Keratinocyte (primary cell): ENCODE data around the gene TECRL. TPM values are rescaled to one million over a fixed set of nuclear protein-coding genes. Genes with fewer than 3 reads are reported as not detected.

Experiments used
- DNase-seq: peaks from one replicate; pipeline ENCODE4 v3.0.0-alpha.2; 2011; ENCODE audit warnings: low read depth, missing footprints, low spot score
- FAIRE-seq: peaks from 2 replicates; lab custom pipeline; 2011; peaks lifted over from hg19 to GRCh38; lab: Jason Lieb, UNC
- H2AFZ ChIP-seq: 2 replicates; pipeline ENCODE4 v1.6.0; 2012; ENCODE audit warnings: low read length, control low read depth, inconsistent platforms; ENCODE audit not compliant: control insufficient read depth
- H3K27ac ChIP-seq: 2 replicates; pipeline ENCODE4 v1.5.1; 2011; ENCODE audit warnings: low read length; ENCODE audit not compliant: control insufficient read depth, insufficient read depth
- H3K27me3 ChIP-seq: 3 replicates; pipeline ENCODE4 v1.6.0; 2011; ENCODE audit warnings: low read length; ENCODE audit not compliant: control insufficient read depth, insufficient read depth; ENCODE audit errors: extremely low read depth
- H3K36me3 ChIP-seq, 2 experiments: 2 replicates in 1 of 2; 3 replicates in 1 of 2; pipeline ENCODE4 v1.5.1; 2011; ENCODE audit warnings: low read length in 2 of 2, mild to moderate bottlenecking in 1 of 2; ENCODE audit not compliant: control insufficient read depth in 2 of 2, insufficient read depth in 2 of 2; ENCODE audit errors: extremely low read depth in 1 of 2
- H3K4me1 ChIP-seq: 3 replicates; pipeline ENCODE4 v1.5.1; 2011; ENCODE audit warnings: low read length; ENCODE audit not compliant: control insufficient read depth, insufficient read depth; ENCODE audit errors: extremely low read depth
- H3K4me2 ChIP-seq: 3 replicates; pipeline ENCODE4 v1.6.0; 2011; ENCODE audit warnings: low read depth, low read length; ENCODE audit not compliant: control insufficient read depth, insufficient read depth; ENCODE audit errors: extremely low read depth
- H3K4me3 ChIP-seq, 3 experiments: fragments of 200-600 bp in 1 of 3; sonication (generic) in 1 of 3; 2 replicates in 2 of 3; 3 replicates in 1 of 3; pipeline ENCODE4 v1.5.1; 2011 to 2016; ENCODE audit warnings: low read length in 3 of 3, mild to moderate bottlenecking in 3 of 3, control low read depth in 2 of 3, inconsistent platforms in 1 of 3, low read depth in 1 of 3, mixed read lengths in 1 of 3, mixed run types in 1 of 3, moderate library complexity in 1 of 3; ENCODE audit not compliant: control insufficient read depth in 2 of 3, insufficient read depth in 2 of 3; ENCODE audit errors: extremely low read depth in 1 of 3
- H3K79me2 ChIP-seq: 2 replicates; pipeline ENCODE4 v1.6.0; 2012; ENCODE audit warnings: low read length; ENCODE audit not compliant: control insufficient read depth, insufficient read depth
- H3K9ac ChIP-seq: 3 replicates; pipeline ENCODE4 v1.6.0; 2011; ENCODE audit warnings: low read length; ENCODE audit not compliant: control insufficient read depth, insufficient read depth; ENCODE audit errors: extremely low read depth
- H3K9me1 ChIP-seq: 3 replicates; pipeline ENCODE4 v1.6.0; 2011; ENCODE audit warnings: low read length; ENCODE audit not compliant: control insufficient read depth, insufficient read depth; ENCODE audit errors: extremely low read depth
- H3K9me3 ChIP-seq: 2 replicates; pipeline ENCODE4 v1.5.1; 2012; ENCODE audit warnings: low read depth, low read length; ENCODE audit not compliant: control insufficient read depth
- H4K20me1 ChIP-seq: 3 replicates; pipeline ENCODE4 v1.6.0; 2011; ENCODE audit warnings: low read length; ENCODE audit not compliant: control insufficient read depth, insufficient read depth; ENCODE audit errors: extremely low read depth
- EZH2 ChIP-seq: IDR thresholded peaks from one replicate; pipeline ENCODE4 v1.6.1; 2012; ENCODE audit warnings: inconsistent platforms, mild to moderate bottlenecking, low read length, moderate library complexity
- dilution Hi-C: fragments of 300-500 bp; cut with MboI; formaldehyde crosslinking; loops from one replicate; pipeline ENCODE4 v1.7.0; 2020; ENCODE audit warnings: low sequenced_read_pairs; ENCODE audit not compliant: extremely low pct_ligation_motif_present
- polyA plus RNA-seq, 5 experiments: library from polyadenylated mRNA; depleted of rRNA in 3 of 5; stranded (reverse) in 3 of 5; stranded (forward) in 1 of 5; unstranded in 1 of 5; fragments of >200 nt; gene quantifications; 1 replicate in 1 of 5; 2 replicates in 3 of 5; 3 replicates in 1 of 5; pipeline versions ENCODE4 v1.2.1 to v1.2.3, GENCODE V29; 2011 to 2012; ENCODE audit warnings: missing spikeins in 2 of 5, low read depth in 1 of 5, low replicate concordance in 1 of 5
- TF ChIP-seq, protein P1 (sequence below), 3 experiments: IDR thresholded peaks in 1 of 3; conservative IDR thresholded peaks in 1 of 3; optimal IDR thresholded peaks in 1 of 3; 2 replicates in 2 of 3; 3 replicates in 1 of 3; pipeline versions ENCODE3 to v1.5.1; 2011; ENCODE audit warnings: low read length in 3 of 3, mild to moderate bottlenecking in 3 of 3, moderate library complexity in 2 of 3, control low read depth in 1 of 3, inconsistent platforms in 1 of 3; ENCODE audit not compliant: insufficient read depth in 2 of 3; ENCODE audit errors: extremely low read depth in 1 of 3

The TECRL gene
- polyA plus RNA-seq, 1 donor (not counting 4 experiments of a cell fraction or from before 2014, with no cell fraction given), result not detected

DNA sequence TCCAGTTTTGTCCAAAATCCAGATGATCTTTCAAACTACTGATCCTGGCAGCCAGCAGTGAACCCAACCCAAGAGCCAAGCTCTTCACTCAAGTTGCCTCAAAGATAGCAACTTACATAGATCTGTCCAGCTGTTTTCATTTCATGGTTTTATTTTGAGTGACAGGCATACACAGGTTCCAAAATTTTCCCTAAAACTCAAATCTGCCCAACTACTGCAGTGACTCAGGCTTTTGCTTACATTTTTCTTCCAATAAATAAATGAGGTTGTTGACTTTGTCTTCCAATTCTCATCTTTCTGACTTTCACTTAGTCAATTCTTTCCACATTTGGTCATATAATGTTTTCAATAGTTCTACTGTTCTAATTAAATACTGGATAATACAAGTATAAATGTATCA lies 158.8 kb downstream of the TECRL start:
- H3K79me2 ChIP-seq, result no peaks in the 10 kb centered on the region
- dilution Hi-C loops, result no loop called here
- no peak overlapping the region for H3K9ac ChIP-seq
- no peaks in the 10 kb centered on the region for H4K20me1 ChIP-seq
- no peak overlapping the region for H3K4me2 ChIP-seq
- no peaks in the 10 kb centered on the region for H3K9me1 ChIP-seq
- FAIRE-seq, result no peak
- no peak overlapping the region for H3K27ac ChIP-seq
- no peak overlapping the region for H3K4me3 ChIP-seq
- H3K36me3 ChIP-seq, result no peaks in the 10 kb centered on the region
- H3K9me3 ChIP-seq, result no peaks in the 10 kb centered on the region
- no peak overlapping the region for H2AFZ ChIP-seq
- TF ChIP-seq EZH2, result no peak
- TF ChIP-seq, protein P1, sequence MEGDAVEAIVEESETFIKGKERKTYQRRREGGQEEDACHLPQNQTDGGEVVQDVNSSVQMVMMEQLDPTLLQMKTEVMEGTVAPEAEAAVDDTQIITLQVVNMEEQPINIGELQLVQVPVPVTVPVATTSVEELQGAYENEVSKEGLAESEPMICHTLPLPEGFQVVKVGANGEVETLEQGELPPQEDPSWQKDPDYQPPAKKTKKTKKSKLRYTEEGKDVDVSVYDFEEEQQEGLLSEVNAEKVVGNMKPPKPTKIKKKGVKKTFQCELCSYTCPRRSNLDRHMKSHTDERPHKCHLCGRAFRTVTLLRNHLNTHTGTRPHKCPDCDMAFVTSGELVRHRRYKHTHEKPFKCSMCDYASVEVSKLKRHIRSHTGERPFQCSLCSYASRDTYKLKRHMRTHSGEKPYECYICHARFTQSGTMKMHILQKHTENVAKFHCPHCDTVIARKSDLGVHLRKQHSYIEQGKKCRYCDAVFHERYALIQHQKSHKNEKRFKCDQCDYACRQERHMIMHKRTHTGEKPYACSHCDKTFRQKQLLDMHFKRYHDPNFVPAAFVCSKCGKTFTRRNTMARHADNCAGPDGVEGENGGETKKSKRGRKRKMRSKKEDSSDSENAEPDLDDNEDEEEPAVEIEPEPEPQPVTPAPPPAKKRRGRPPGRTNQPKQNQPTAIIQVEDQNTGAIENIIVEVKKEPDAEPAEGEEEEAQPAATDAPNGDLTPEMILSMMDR (optimal IDR thresholded peaks at IDR 0.05 in 1 of 3, IDR thresholded peaks at IDR 0.05 in 1 of 3, conservative IDR thresholded peaks at IDR 0.05 in 1 of 3; ENCODE audit: extremely low read depth in 1 of 3, insufficient read depth in 2 of 3, low read length in 3 of 3), result no peak
- H3K27me3 ChIP-seq, result no peaks in the 10 kb centered on the region
- H3K4me1 ChIP-seq, result no peaks in the 10 kb centered on the region
- DNase-seq, result no peak

DNA sequence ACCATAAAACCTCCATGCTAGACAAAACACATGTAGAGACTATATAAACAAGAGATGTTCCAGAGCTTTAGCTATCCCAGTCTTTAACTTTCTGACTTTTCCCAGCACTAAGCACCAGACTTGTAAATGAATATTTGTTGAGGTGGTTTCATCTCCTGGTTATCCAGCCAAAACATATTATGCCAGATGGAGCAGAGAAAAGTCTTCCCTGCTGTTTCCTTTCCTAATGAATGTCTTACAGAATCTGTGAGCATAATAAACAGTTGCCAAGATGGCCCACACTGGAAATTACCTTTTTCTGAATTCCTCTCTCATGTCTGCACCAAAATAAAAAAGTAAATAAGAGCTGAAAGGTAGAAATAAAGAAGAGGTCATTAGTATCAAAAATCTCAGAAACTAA lies 159.2 kb downstream of the TECRL start:
- Histone ChIP-seq H3K9ac (no peak overlapping the region), H3K4me2 (no peak overlapping the region), H3K9me1 (no peaks in the 10 kb centered on the region), H3K27ac (no peak overlapping the region), H4K20me1 (no peaks in the 10 kb centered on the region), H3K79me2 (no peaks in the 10 kb centered on the region), H3K27me3 (no peaks in the 10 kb centered on the region), H3K4me3 (no peak overlapping the region), H3K9me3 (no peaks in the 10 kb centered on the region), H3K4me1 (no peaks in the 10 kb centered on the region), H3K36me3 (no peaks in the 10 kb centered on the region), H2AFZ (no peak overlapping the region)
- dilution Hi-C loops, result no loop called here
- DNase-seq, result no peak
- TF ChIP-seq EZH2, result no peak
- TF ChIP-seq, protein P1 (optimal IDR thresholded peaks at IDR 0.05 in 1 of 3, IDR thresholded peaks at IDR 0.05 in 1 of 3, conservative IDR thresholded peaks at IDR 0.05 in 1 of 3; ENCODE audit: extremely low read depth in 1 of 3, insufficient read depth in 2 of 3, low read length in 3 of 3), result no peak
- FAIRE-seq, result no peak
